22Rv1 (cell line): ENCODE results near the gene SAMD4A.

Experiments used
- ZFX ChIP-seq: fragments of 450-650 bp; IDR thresholded peaks from 2 replicates; pipeline ENCODE4 v1.6.1; 2017; ENCODE audit warnings: antibody characterized with exemption, borderline replicate concordance
- TF ChIP-seq, protein P1 (sequence below): fragments of 450-650 bp; IDR thresholded peaks from 2 replicates; pipeline ENCODE4 v1.5.1; 2017; ENCODE audit warnings: mild to moderate bottlenecking

DNA sequence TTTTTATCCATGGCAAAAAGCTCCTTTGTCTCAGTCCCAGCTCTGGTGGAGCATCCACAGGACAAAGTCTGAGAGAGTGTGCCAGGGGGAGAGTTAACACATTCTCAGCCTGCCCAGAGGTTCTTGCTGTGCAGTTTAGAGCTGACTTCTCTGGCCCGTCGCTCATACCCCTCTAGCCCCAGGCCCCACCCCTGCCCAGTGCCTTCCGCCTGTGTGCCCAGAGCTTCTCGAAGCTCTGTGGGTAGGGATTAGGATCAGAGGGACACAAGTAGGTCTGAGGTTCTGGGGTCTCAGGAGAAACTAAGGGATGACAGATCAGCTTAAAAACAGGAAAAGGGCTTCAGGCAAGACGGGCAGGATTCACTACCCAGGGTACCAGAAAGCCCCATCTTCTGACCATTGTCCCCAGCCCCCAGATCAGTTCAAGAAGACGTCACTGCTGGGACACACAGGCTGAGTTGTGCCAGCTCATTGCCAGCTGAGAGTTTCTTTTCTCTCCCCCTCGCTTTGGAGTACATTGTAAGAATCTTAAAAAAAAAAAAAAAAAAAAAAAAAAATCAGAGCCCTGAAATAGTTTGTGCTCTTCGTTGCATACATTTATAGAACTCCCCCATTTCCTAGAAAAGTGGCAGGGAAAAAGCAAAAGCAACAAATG, 208.7 kb downstream of the SAMD4A start:
- TF ChIP-seq, protein P1, sequence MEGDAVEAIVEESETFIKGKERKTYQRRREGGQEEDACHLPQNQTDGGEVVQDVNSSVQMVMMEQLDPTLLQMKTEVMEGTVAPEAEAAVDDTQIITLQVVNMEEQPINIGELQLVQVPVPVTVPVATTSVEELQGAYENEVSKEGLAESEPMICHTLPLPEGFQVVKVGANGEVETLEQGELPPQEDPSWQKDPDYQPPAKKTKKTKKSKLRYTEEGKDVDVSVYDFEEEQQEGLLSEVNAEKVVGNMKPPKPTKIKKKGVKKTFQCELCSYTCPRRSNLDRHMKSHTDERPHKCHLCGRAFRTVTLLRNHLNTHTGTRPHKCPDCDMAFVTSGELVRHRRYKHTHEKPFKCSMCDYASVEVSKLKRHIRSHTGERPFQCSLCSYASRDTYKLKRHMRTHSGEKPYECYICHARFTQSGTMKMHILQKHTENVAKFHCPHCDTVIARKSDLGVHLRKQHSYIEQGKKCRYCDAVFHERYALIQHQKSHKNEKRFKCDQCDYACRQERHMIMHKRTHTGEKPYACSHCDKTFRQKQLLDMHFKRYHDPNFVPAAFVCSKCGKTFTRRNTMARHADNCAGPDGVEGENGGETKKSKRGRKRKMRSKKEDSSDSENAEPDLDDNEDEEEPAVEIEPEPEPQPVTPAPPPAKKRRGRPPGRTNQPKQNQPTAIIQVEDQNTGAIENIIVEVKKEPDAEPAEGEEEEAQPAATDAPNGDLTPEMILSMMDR: no peak
- TF ChIP-seq ZFX: no peak
